ENCODE results near the gene GLUL. TPM values are rescaled to one million over a fixed set of nuclear protein-coding genes. Genes with fewer than 3 reads are reported as not detected.

The GLUL gene
- polyA plus RNA-seq, 2 of the 4 experiments (the other 2 are of a cell fraction) = 26.9 to 33.0 TPM

DNA sequence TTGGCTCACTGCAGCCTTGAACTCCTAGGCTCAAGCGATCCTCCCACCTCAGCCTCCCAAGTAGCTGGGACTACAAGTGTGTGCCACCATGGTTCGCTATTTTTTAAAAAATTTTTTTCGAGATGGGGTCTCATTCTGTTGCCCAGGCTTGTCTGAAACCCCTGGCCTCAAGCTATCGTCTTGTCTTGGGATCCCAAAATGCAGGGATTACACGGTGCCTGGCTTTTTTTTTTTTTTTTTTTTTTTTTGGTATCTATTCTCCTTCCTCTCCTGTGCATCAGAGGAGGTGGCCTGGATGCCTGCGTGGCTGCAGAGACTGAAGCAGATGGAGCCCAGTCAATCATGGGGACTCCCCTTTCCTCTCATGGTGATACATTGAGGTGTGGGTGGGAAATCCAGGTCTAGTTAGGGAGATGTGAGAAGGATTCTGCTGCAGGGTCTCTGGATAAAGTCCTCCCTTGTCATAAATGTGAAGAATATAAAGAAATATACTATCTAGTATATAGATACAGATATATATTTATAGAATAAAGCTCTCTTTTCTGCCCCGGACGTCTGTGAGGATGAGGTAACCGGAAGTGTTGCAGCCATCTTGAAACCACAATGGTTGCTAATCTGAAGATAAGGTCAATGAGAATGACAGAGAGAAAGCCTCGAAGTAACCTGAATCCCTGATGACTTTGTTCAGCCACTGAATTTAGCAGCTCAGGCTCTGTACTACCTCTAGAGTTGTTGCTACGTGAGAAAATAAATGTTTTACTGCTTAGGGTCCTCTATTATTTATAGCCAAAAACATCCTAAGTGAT is 38.9 kb upstream of the GLUL start:
- Histone ChIP-seq H3K4me2 (no peak overlapping the region), H3K27ac (no peak overlapping the region), H3K4me1 (no peaks in the 10 kb centered on the region), H3K4me3 (no peak overlapping the region), H3K9me3 (no peaks in the 10 kb centered on the region)
- DNase-seq (ENCODE audit: low read depth in 1 of 2, low spot score in 1 of 2) = no peak
- ATAC-seq = no peak
- 18% methylated on average over 11 of the region's 11 CpGs for WGBS (ENCODE audit: missing lambda C conversion rate)
- no peak for FAIRE-seq
- ChIA-PET POLR2A (interaction anchor here (0.6 kb wide), 1 partner anchor 173 kb away, joined by 4 read pairs; no protein-coding TSS in a partner anchor), CTCF (interaction anchor here (1.0 kb wide), 1 partner anchor 14 kb away, joined by 4 read pairs; no protein-coding TSS in a partner anchor)
- no peak for TF ChIP-seq RCOR1 (IDR thresholded peaks at IDR 0.05; ENCODE audit: low read depth, low read length)
- no peak for TF ChIP-seq RARB (CRISPR knock-in tag; IDR thresholded peaks at IDR 0.05)
- TF ChIP-seq EHF (CRISPR knock-in tag; IDR thresholded peaks at IDR 0.05) = no peak
- TF ChIP-seq, protein P1, sequence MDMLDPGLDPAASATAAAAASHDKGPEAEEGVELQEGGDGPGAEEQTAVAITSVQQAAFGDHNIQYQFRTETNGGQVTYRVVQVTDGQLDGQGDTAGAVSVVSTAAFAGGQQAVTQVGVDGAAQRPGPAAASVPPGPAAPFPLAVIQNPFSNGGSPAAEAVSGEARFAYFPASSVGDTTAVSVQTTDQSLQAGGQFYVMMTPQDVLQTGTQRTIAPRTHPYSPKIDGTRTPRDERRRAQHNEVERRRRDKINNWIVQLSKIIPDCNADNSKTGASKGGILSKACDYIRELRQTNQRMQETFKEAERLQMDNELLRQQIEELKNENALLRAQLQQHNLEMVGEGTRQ (IDR thresholded peaks at IDR 0.05) = no peak
- TF ChIP-seq CHD2 (IDR thresholded peaks at IDR 0.05; ENCODE audit: low read length, partially characterized antibody) = no peak
- no peak for TF ChIP-seq TP53 (CRISPR knock-in tag; IDR thresholded peaks at IDR 0.05)
- no peak for TF ChIP-seq EHMT2 (IDR thresholded peaks at IDR 0.05; ENCODE audit: low read depth)
- no peak for TF ChIP-seq FOXS1 (CRISPR knock-in tag; IDR thresholded peaks at IDR 0.05)
- TF ChIP-seq FOSB (CRISPR knock-in tag; IDR thresholded peaks at IDR 0.05) = no peak
- no peak for TF ChIP-seq RAD21 (conservative IDR thresholded peaks at IDR 0.05 in 1 of 2, IDR thresholded peaks at IDR 0.05 in 1 of 2)
- TF ChIP-seq HDAC2 (IDR thresholded peaks at IDR 0.05) = no peak
- no peak for TF ChIP-seq ESRRA (IDR thresholded peaks at IDR 0.05; ENCODE audit: borderline replicate concordance, low read length)
- no peak for TF ChIP-seq ZNF302 (CRISPR knock-in tag; IDR thresholded peaks at IDR 0.05)
- TF ChIP-seq, protein P2, sequence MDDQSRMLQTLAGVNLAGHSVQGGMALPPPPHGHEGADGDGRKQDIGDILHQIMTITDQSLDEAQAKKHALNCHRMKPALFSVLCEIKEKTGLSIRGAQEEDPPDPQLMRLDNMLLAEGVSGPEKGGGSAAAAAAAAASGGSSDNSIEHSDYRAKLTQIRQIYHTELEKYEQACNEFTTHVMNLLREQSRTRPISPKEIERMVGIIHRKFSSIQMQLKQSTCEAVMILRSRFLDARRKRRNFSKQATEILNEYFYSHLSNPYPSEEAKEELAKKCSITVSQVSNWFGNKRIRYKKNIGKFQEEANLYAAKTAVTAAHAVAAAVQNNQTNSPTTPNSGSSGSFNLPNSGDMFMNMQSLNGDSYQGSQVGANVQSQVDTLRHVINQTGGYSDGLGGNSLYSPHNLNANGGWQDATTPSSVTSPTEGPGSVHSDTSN (IDR thresholded peaks at IDR 0.05) = no peak
- TF ChIP-seq KDM1A (IDR thresholded peaks at IDR 0.05; ENCODE audit: low read depth) = no peak
- no peak for TF ChIP-seq NFE2L2 (conservative IDR thresholded peaks at IDR 0.05; ENCODE audit: low read length)
- TF ChIP-seq FOSL2 (IDR thresholded peaks at IDR 0.05) = no peak
- TF ChIP-seq FOSL2 (CRISPR knock-in tag; IDR thresholded peaks at IDR 0.05) = no peak
- TF ChIP-seq HOXA7 (CRISPR knock-in tag; IDR thresholded peaks at IDR 0.05) = no peak
- no peak for TF ChIP-seq KDM5A (IDR thresholded peaks at IDR 0.05)

DNA sequence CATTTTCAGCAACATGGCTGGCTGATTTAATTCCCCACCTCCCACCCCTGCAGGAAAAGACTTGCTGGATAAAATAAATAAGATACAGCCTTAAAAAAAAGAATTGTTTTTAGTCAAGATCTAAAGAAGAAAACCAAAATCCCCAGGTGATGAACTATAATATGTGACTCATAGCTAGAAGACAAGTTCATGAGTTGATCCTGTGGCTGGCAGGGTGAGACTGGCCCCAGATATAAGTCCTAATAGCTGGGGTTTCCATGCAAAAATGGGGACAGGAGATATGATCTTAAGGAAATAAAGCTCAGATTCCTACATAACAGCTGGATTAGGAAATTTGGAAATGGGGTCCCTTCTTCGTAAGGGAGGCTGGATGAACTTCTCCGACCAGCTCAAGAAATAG is 36.5 kb upstream of the GLUL start:
- FAIRE-seq = no peak
- CTCF ChIA-PET = interaction anchor here (0.7 kb wide), 1 partner anchor 357 kb away, joined by 3 read pairs; no protein-coding TSS in a partner anchor
- TF ChIP-seq KDM1A (IDR thresholded peaks at IDR 0.05; ENCODE audit: low read depth) (no peak), ZSCAN20 (CRISPR knock-in tag; IDR thresholded peaks at IDR 0.05) (no peak), FOSB (CRISPR knock-in tag; IDR thresholded peaks at IDR 0.05) (no peak)
- DNase-seq (ENCODE audit: low read depth in 1 of 2, low spot score in 1 of 2) = no peak
- POLR2A ChIA-PET = no interaction called here
- no peaks in the 10 kb centered on the region for H3K4me1 ChIP-seq
- no peak overlapping the region for H3K4me3 ChIP-seq
- WGBS (ENCODE audit: missing lambda C conversion rate) = 54% methylated on average over 2 of the region's 2 CpGs
- H3K9me3 ChIP-seq = no peaks in the 10 kb centered on the region
- no peak overlapping the region for H3K4me2 ChIP-seq
- no peak overlapping the region for H3K27ac ChIP-seq
- no peak for ATAC-seq
